Panc1 (cell line): Measurements from ENCODE around the gene FAM163A.

Experiments
- CTCF ChIP-seq: fragments of 450-650 bp; IDR thresholded peaks from 2 replicates; pipeline ENCODE4 v1.5.1; 2017; ENCODE audit warnings: mild to moderate bottlenecking
- TCF7L2 ChIP-seq: IDR thresholded peaks from 2 replicates; pipeline ENCODE4 v1.6.1; 2011; ENCODE audit warnings: mild to moderate bottlenecking, low read depth, low read length, inconsistent platforms
- TF ChIP-seq, protein P1 (sequence below), 2 experiments: IDR thresholded peaks; 2 replicates each; pipeline ENCODE4 v1.6.1; 2011 to 2012; ENCODE audit warnings: low read depth in 2 of 2, control low read depth in 1 of 2, low read length in 1 of 2, mild to moderate bottlenecking in 1 of 2, moderate library complexity in 1 of 2; ENCODE audit not compliant: insufficient read depth in 1 of 2

DNA sequence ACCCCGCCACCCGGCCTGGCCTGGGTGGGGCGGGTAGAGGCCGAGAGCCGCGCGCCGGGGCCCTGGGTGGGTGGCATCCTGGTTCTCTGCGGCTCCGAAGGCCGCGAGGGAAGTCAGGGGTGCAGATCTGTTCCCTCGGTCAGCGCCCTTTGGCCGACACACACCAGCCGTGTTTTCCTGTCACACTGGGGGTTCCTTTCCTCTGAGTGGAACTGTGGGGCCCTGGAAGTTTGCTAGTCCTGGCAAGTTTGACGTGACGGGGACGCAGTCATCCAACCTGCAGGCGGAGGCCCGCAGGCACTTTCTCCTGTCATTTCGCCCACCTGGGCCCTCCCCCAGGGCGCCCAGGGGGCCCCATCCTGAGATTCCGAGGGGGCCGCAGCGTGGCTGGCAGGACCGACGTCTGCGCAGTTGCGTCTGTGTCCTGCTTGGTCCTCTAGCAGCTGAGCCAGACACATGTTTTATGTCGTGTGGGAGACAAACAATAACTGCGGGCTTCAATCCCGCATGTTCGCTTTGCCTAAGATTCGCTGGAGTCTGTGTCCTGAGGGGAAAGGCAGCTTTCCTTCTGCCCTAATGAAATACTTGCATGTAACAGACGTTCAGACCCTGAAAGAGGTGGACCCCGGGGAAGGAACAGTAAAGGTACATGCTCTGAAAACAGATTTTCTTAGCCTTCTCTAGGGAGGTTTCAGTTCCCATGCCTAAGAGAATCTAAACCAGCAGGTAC lies 1.5 kb downstream of the FAM163A start:
- TF ChIP-seq, protein P1, sequence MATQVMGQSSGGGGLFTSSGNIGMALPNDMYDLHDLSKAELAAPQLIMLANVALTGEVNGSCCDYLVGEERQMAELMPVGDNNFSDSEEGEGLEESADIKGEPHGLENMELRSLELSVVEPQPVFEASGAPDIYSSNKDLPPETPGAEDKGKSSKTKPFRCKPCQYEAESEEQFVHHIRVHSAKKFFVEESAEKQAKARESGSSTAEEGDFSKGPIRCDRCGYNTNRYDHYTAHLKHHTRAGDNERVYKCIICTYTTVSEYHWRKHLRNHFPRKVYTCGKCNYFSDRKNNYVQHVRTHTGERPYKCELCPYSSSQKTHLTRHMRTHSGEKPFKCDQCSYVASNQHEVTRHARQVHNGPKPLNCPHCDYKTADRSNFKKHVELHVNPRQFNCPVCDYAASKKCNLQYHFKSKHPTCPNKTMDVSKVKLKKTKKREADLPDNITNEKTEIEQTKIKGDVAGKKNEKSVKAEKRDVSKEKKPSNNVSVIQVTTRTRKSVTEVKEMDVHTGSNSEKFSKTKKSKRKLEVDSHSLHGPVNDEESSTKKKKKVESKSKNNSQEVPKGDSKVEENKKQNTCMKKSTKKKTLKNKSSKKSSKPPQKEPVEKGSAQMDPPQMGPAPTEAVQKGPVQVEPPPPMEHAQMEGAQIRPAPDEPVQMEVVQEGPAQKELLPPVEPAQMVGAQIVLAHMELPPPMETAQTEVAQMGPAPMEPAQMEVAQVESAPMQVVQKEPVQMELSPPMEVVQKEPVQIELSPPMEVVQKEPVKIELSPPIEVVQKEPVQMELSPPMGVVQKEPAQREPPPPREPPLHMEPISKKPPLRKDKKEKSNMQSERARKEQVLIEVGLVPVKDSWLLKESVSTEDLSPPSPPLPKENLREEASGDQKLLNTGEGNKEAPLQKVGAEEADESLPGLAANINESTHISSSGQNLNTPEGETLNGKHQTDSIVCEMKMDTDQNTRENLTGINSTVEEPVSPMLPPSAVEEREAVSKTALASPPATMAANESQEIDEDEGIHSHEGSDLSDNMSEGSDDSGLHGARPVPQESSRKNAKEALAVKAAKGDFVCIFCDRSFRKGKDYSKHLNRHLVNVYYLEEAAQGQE (IDR thresholded peaks at IDR 0.05; ENCODE audit: insufficient read depth in 1 of 2, low read depth in 2 of 2, low read length in 1 of 2) = no peak
- TF ChIP-seq CTCF (no peak), TCF7L2 (no peak)
